ENCODE results near the gene TAS2R43.
"Not testable (repeated sequence)": the region's sequence is repeated elsewhere in the genome, so short reads cannot be mapped to it uniquely, and the experiment has no call there.

DNA sequence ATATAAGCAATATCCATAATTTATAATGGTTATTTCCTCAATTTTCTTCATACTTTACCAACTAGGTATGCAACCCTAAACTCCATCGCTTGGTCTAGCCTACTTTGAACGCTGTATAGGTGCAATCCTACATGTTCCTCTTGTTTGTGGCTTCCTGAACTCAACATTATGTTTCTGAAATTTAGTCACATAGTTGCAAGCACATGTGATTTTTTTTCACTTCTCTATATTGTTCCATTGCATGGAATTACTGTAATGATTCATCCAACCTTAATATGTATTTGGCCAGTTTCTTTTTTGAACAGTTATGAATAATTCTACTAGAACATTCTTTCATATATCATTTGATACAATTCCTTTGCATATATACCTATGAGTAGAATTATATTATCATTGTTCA lies 2.8 kb upstream of the TAS2R43 start:
- not testable (repeated sequence) for TF ChIP-seq ZNF292 (tag by site-specific recombination; IDR thresholded peaks at IDR 0.05; ENCODE audit: borderline replicate concordance, low read depth)
- TF ChIP-seq, protein P1, sequence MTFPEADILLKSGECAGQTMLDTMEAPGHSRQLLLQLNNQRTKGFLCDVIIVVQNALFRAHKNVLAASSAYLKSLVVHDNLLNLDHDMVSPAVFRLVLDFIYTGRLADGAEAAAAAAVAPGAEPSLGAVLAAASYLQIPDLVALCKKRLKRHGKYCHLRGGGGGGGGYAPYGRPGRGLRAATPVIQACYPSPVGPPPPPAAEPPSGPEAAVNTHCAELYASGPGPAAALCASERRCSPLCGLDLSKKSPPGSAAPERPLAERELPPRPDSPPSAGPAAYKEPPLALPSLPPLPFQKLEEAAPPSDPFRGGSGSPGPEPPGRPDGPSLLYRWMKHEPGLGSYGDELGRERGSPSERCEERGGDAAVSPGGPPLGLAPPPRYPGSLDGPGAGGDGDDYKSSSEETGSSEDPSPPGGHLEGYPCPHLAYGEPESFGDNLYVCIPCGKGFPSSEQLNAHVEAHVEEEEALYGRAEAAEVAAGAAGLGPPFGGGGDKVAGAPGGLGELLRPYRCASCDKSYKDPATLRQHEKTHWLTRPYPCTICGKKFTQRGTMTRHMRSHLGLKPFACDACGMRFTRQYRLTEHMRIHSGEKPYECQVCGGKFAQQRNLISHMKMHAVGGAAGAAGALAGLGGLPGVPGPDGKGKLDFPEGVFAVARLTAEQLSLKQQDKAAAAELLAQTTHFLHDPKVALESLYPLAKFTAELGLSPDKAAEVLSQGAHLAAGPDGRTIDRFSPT (tag by site-specific recombination; IDR thresholded peaks at IDR 0.05): not testable (repeated sequence)

All from HEK293 (cell line).